ENCODE results near the gene FHIP2A.

FHIP2A gene

GRCh38 chr10:114862456-114862855 is 40.9 kb downstream of the FHIP2A start:
- DNase-seq: no peak

GRCh38 chr10:114867365-114867764 is 45.8 kb downstream of the FHIP2A start:
- DNase-seq: no peak

GRCh38 chr10:114868870-114869519 is 47.4 kb downstream of the FHIP2A start:
- DNase-seq: no peak

- no peak for DNase-seq
These were observed 47.9 kb downstream of the FHIP2A start for GRCh38 chr10:114869520-114869892.

GRCh38 chr10:114870486-114870885 is 48.9 kb downstream of the FHIP2A start:
- DNase-seq: no peak

GRCh38 chr10:114871379-114871778 is 49.8 kb downstream of the FHIP2A start:
- DNase-seq: no peak
